ENCODE measurements around the gene GGACT.

GGACT gene

GRCh38 chr13:100560498-100561157, 28.0 kb downstream of the GGACT start:
- TF ChIP-seq CTCF (IDR thresholded peaks at IDR 0.05; ENCODE audit: control insufficient read depth, extremely low read depth, insufficient read depth), result no peak
- no peak overlapping the region for H3K4me3 ChIP-seq (ENCODE audit: low read depth, low read length)
- DNase-seq (ENCODE audit: low read depth), result no peak

GRCh38 chr13:100559886-100560285, 28.7 kb downstream of the GGACT start:
- no peak for DNase-seq (ENCODE audit: low read depth)
- H3K4me3 ChIP-seq (ENCODE audit: low read depth, low read length), result no peak overlapping the region
- TF ChIP-seq CTCF (IDR thresholded peaks at IDR 0.05; ENCODE audit: control insufficient read depth, extremely low read depth, insufficient read depth), result no peak

GRCh38 chr13:100552755-100553154, 35.8 kb downstream of the GGACT start:
- DNase-seq (ENCODE audit: low read depth), result no peak
- no peak overlapping the region for H3K4me3 ChIP-seq (ENCODE audit: low read depth, low read length)
- TF ChIP-seq CTCF (IDR thresholded peaks at IDR 0.05; ENCODE audit: control insufficient read depth, extremely low read depth, insufficient read depth), result no peak

- no peak for TF ChIP-seq CTCF (IDR thresholded peaks at IDR 0.05; ENCODE audit: control insufficient read depth, extremely low read depth, insufficient read depth)
- no peak for DNase-seq (ENCODE audit: low read depth)
- H3K4me3 ChIP-seq (ENCODE audit: low read depth, low read length), result no peak overlapping the region
These were observed 39.3 kb downstream of the GGACT start for GRCh38 chr13:100549316-100549715.

GRCh38 chr13:100547791-100548201, 40.8 kb downstream of the GGACT start:
- DNase-seq (ENCODE audit: low read depth), result no peak
- TF ChIP-seq CTCF (IDR thresholded peaks at IDR 0.05; ENCODE audit: control insufficient read depth, extremely low read depth, insufficient read depth), result no peak

GRCh38 chr13:100546713-100547405, 41.7 kb downstream of the GGACT start:
- no peak for TF ChIP-seq CTCF (IDR thresholded peaks at IDR 0.05; ENCODE audit: control insufficient read depth, extremely low read depth, insufficient read depth)
- no peak for DNase-seq (ENCODE audit: low read depth)
- no peak overlapping the region for H3K4me3 ChIP-seq (ENCODE audit: low read depth, low read length)

More at GRCh38 chr13:100547791-100548201, 40.8 kb downstream of the GGACT start:
- no peak overlapping the region for H3K4me3 ChIP-seq (ENCODE audit: low read depth, low read length)

Data from LNCaP clone FGC (cell line).